Skeletal muscle cell (primary cell): ENCODE results near the gene SPATA2L.
"Not testable (repeated sequence)": the region's sequence is repeated elsewhere in the genome, so short reads cannot be mapped to it uniquely, and the experiment has no call there.

Experiments used
- DNase-seq: peaks from one replicate; pipeline ENCODE4 v3.0.0-alpha.2; 2010; ENCODE audit warnings: low read depth
- H3K4me3 ChIP-seq: 2 replicates; pipeline ENCODE4 v1.5.1; 2011; ENCODE audit warnings: low read depth, mild to moderate bottlenecking, control low read depth, low read length, moderate library complexity

Gene SPATA2L

GRCh38 chr16:89709716-89710432 lies 8.4 kb upstream of the SPATA2L start:
- H3K4me3 ChIP-seq: no peak overlapping the region
- DNase-seq: no peak

GRCh38 chr16:89709166-89709565 lies 7.7 kb upstream of the SPATA2L start:
- no peak overlapping the region for H3K4me3 ChIP-seq
- DNase-seq: no peak

- H3K4me3 ChIP-seq: no peak overlapping the region
- no peak for DNase-seq
Observed at GRCh38 chr16:89708481-89708931, 7.0 kb upstream of the SPATA2L start.

GRCh38 chr16:89707695-89708094 lies 6.2 kb upstream of the SPATA2L start:
- DNase-seq: no peak
- H3K4me3 ChIP-seq: no peak overlapping the region

GRCh38 chr16:89706518-89707260 lies 5.2 kb upstream of the SPATA2L start:
- no peak overlapping the region for H3K4me3 ChIP-seq
- no peak for DNase-seq

- no peak for DNase-seq
- no peak overlapping the region for H3K4me3 ChIP-seq
Observed at GRCh38 chr16:89705006-89705405, 3.5 kb upstream of the SPATA2L start.

GRCh38 chr16:89704281-89704680 lies 2.8 kb upstream of the SPATA2L start:
- H3K4me3 ChIP-seq: no peak overlapping the region
- DNase-seq: no peak

- peak overlapping the region; percentile 70 for H3K4me3 ChIP-seq
- DNase-seq: no peak
Observed at GRCh38 chr16:89700649-89701424, 668 bp downstream of the SPATA2L start.

GRCh38 chr16:89700100-89700648 lies 1.3 kb downstream of the SPATA2L start:
- DNase-seq: peak; percentile 87
- peak overlapping the region; percentile 70 for H3K4me3 ChIP-seq

GRCh38 chr16:89699629-89700099 lies 1.8 kb downstream of the SPATA2L start:
- H3K4me3 ChIP-seq, DNase-seq: not testable (repeated sequence)

- not testable (repeated sequence) for DNase-seq, H3K4me3 ChIP-seq
Observed at GRCh38 chr16:89698717-89699116, 2.8 kb downstream of the SPATA2L start.

- no peak for DNase-seq
- H3K4me3 ChIP-seq: no peak overlapping the region
Observed at GRCh38 chr16:89697616-89698331, 3.7 kb downstream of the SPATA2L start.

- no peak overlapping the region for H3K4me3 ChIP-seq
- no peak for DNase-seq
Observed at GRCh38 chr16:89697161-89697615, 4.3 kb downstream of the SPATA2L start.

- no peak overlapping the region for H3K4me3 ChIP-seq
- DNase-seq: no peak
Observed at GRCh38 chr16:89696670-89697128, 4.8 kb downstream of the SPATA2L start.

- no peak for DNase-seq
- H3K4me3 ChIP-seq: no peak overlapping the region
Observed at GRCh38 chr16:89695875-89696669, 5.4 kb downstream of the SPATA2L start.

GRCh38 chr16:89695086-89695874 lies 6.2 kb downstream of the SPATA2L start:
- no peak overlapping the region for H3K4me3 ChIP-seq
- no peak for DNase-seq

GRCh38 chr16:89694784-89695085 lies 6.8 kb downstream of the SPATA2L start:
- H3K4me3 ChIP-seq: not testable (repeated sequence)

More at GRCh38 chr16:89694784-89695085, 6.8 kb downstream of the SPATA2L start:
- not testable (repeated sequence) for DNase-seq
